Measurements from ENCODE around the gene ZNF609. TPM values are rescaled to one million over a fixed set of nuclear protein-coding genes. Genes with fewer than 3 reads are reported as not detected.

ZNF609 gene
- total and polyA plus RNA-seq, 10 of the 15 experiments (the other 5 are each of a cell fraction or from before 2014, with no cell fraction given): 5.1 to 35.3 (median 13.6) TPM

GRCh38 chr15:64635499-64636495, 175.4 kb downstream of the ZNF609 start (continued):
- TF ChIP-seq ZNF592 (IDR thresholded peaks at IDR 0.05): 0 out of 2 replicates have a peak, but pooled peaks have one; percentile 55
- 0 out of 2 replicates have a peak, but pooled peaks have one; percentile 9 for TF ChIP-seq ATF7 (IDR thresholded peaks at IDR 0.05; ENCODE audit: low read depth)
- TF ChIP-seq MTA3 (IDR thresholded peaks at IDR 0.05; ENCODE audit: borderline replicate concordance, low read length): 0 out of 2 replicates have a peak, but pooled peaks have one; percentile 52
- no peak for TF ChIP-seq HCFC1 (IDR thresholded peaks at IDR 0.05; ENCODE audit: low read length)
- TF ChIP-seq ZBED1 (IDR thresholded peaks at IDR 0.05; ENCODE audit: borderline replicate concordance): no peak
- TF ChIP-seq PML (IDR thresholded peaks at IDR 0.05; ENCODE audit: low read length): no peak
- no peak for TF ChIP-seq RAD21 (IDR thresholded peaks at IDR 0.05; ENCODE audit: insufficient read depth, low read depth, low read length)
- no peak for TF ChIP-seq ZNF274 (IDR thresholded peaks at IDR 0.05; ENCODE audit: insufficient read depth, insufficient read length)
- TF ChIP-seq ZNF207 (IDR thresholded peaks at IDR 0.05; ENCODE audit: borderline replicate concordance): no peak
- TF ChIP-seq REST (IDR thresholded peaks at IDR 0.05; ENCODE audit: low read depth, low read length): no peak
- 0 out of 2 replicates have a peak, but pooled peaks have one; percentile 19 for TF ChIP-seq ATF2 (IDR thresholded peaks at IDR 0.05; ENCODE audit: low read length)
